NCI-H187 (cell line): ENCODE data around the gene NR1H4.
"Not testable (repeated sequence)": the region's sequence is repeated elsewhere in the genome, so short reads cannot be mapped to it uniquely, and the experiment has no call there.

Experiments
- DNase-seq, 2 experiments: peaks; one replicate each; lab custom pipeline; 2025; lab: John Stamatoyannopoulos, UW

NR1H4 gene

GRCh38 chr12:100473716-100474150 is at the start of gene NR1H4:
Gene NR1H4 (plus strand): TSS chr12:100473866. CDS start chr12:100493324, 19,458 bp downstream.
- no peak for DNase-seq

GRCh38 chr12:100426145-100426544 is 47.5 kb upstream of the NR1H4 start:
- no peak for DNase-seq

GRCh38 chr12:100427078-100427477 is 46.6 kb upstream of the NR1H4 start:
- no peak for DNase-seq

- DNase-seq: not testable (repeated sequence)
These were observed 43.4 kb upstream of the NR1H4 start for GRCh38 chr12:100430251-100430650.

GRCh38 chr12:100433701-100434100 is 40.0 kb upstream of the NR1H4 start:
- no peak for DNase-seq

- DNase-seq: no peak
These were observed 39.5 kb upstream of the NR1H4 start for GRCh38 chr12:100434177-100434576.

GRCh38 chr12:100435957-100436356 is 37.7 kb upstream of the NR1H4 start:
- no peak for DNase-seq

- no peak for DNase-seq
These were observed 36.4 kb upstream of the NR1H4 start for GRCh38 chr12:100437038-100437841.

- no peak for DNase-seq
These were observed 33.9 kb upstream of the NR1H4 start for GRCh38 chr12:100439797-100440196.

- no peak for DNase-seq
These were observed 31.3 kb upstream of the NR1H4 start for GRCh38 chr12:100442403-100442802.

GRCh38 chr12:100443434-100443833 is 30.2 kb upstream of the NR1H4 start:
- no peak for DNase-seq

GRCh38 chr12:100445081-100445481 is 28.6 kb upstream of the NR1H4 start:
- no peak for DNase-seq

- no peak for DNase-seq
These were observed 26.3 kb upstream of the NR1H4 start for GRCh38 chr12:100447381-100447780.

- no peak for DNase-seq
These were observed 25.0 kb upstream of the NR1H4 start for GRCh38 chr12:100448656-100449055.

GRCh38 chr12:100450735-100451134 is 22.9 kb upstream of the NR1H4 start:
- DNase-seq: no peak

GRCh38 chr12:100453951-100454350 is 19.7 kb upstream of the NR1H4 start:
- DNase-seq: no peak

- DNase-seq: no peak
These were observed 17.8 kb upstream of the NR1H4 start for GRCh38 chr12:100455896-100456295.

- no peak for DNase-seq
These were observed 15.5 kb upstream of the NR1H4 start for GRCh38 chr12:100458191-100458590.

GRCh38 chr12:100460702-100461101 is 13.0 kb upstream of the NR1H4 start:
- DNase-seq: no peak

GRCh38 chr12:100461330-100461973 is 12.2 kb upstream of the NR1H4 start:
- DNase-seq: no peak

- no peak for DNase-seq
These were observed 10.0 kb upstream of the NR1H4 start for GRCh38 chr12:100463661-100464060.

- no peak for DNase-seq
These were observed 9.1 kb upstream of the NR1H4 start for GRCh38 chr12:100464529-100464928.

GRCh38 chr12:100468126-100468525 is 5.5 kb upstream of the NR1H4 start:
- no peak for DNase-seq
